NCI-H2171 (cell line): ENCODE data around the gene NSD2.
"Not testable (repeated sequence)": the region's sequence is repeated elsewhere in the genome, so short reads cannot be mapped to it uniquely, and the experiment has no call there.

ENCODE experiments used
- DNase-seq: peaks from one replicate; lab custom pipeline; 2025; lab: John Stamatoyannopoulos, UW

Gene NSD2

GRCh38 chr4:1870578-1871443 lies at the start of gene NSD2:
Gene NSD2, plus strand, starts transcription at chr4:1871393. Its CDS starts 29,262 bp downstream, at chr4:1900655.
- DNase-seq = peak; percentile 79

DNA sequence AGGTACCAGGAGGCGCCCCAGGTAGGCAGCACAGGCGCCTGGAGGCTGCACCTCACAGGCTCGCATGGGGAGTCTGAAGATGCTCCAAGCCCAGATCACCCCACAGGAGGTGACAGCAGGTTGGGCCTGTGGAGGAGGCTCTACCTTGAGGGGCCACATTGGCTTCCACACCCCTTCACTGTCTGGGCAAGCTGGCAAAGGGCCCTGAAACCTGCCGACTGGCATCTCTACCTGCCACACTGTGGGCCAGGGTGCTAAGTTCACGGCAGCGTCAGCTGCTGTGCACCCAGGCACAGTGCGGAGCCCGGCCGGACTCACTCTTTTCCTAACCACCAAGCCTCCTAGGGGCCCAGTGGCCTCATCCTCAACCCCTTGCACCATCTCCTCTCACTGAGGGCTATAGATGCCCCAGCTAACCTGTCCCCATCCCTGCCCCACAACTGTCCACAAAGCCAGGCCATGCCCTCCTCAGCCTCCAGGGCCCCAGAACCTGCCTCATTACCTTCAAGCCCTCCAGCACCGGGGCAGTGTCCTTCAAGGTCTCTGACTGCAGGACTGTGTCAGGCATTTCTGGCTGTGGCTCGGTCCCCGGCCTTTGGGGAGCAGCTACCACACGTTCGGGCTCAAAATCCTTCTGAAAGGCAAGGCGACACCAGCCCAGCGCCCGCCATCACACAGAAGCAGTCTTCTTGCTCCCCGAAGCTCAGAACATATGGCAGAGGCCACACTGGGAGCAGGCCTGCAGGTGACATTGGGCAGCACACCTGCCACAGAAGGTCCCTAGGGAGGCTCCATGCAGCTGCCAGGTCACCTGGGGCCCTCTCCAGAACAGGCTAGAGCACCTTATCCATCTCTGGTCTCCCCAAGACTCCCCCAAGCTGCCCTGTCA lies 49.3 kb upstream of the NSD2 start:
- peak; percentile 42 for DNase-seq

DNA sequence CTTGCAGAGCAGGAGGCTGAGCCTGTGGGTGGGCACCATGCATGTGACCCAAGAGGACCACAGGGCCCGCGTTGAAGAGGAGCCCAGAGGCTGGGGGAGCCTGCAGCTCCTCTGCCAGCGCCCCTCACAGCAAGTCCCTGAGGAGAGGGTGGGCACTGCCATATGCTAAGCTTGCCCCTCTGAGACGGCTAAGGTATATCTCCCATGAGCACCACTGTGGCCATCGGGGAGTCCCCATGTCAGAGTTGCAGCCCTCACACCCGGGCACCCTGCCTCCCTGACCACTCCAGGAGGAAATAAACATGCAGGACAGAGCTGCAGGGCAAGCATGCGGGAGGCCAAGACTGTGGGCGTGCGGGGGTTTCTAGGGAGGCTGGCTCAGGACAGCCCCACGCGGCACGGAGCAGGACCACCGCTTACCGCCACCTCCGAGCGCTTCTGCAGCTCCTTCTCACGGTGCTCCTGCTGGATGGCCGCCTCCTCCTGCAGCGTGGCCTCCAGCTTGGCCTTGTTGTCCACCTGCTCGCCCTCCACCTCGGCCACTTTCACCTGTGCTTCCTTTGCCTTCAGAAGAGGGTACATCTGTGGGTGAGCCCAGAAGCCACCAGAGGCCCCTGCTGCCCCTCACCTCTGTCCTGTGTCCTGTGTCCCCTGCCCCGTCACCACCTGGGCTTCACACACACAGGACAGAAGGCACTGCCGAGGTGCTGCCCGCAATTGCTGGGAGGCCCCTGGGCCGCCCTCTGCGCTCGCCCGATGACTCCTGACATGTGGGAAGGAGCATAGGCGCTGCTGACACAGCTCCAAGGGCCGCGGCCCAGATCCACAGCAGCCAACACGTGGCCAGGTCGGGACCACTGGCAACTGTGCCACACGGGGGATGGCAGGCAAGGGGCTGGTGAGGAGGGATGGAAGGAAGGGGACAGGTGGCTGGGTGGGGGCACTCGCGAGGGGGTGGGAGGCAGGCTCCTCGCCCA lies 48.3 kb upstream of the NSD2 start:
- no peak for DNase-seq

- no peak for DNase-seq
Measured at GRCh38 chr4:1823545-1823932, 47.7 kb upstream of the NSD2 start.

DNA sequence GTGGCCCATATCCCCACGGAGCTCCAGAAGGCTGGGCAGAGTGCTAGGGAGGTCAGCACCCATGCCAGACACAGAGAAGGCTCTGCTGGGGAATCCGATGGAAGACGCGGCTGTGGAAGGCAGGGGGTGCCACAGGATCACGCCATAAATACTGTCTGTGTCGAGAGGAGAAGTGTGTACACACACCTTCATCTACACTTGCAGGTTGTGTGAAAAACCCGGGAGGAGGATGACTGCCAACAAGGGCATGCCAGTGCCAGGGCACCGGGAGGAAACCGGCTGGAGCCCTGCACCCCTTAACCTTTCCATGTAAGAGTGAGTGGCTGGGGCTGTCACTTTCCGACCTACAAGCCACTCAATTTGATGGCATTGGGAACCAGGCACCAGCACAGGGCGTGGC lies 46.4 kb upstream of the NSD2 start:
- DNase-seq = no peak

DNA sequence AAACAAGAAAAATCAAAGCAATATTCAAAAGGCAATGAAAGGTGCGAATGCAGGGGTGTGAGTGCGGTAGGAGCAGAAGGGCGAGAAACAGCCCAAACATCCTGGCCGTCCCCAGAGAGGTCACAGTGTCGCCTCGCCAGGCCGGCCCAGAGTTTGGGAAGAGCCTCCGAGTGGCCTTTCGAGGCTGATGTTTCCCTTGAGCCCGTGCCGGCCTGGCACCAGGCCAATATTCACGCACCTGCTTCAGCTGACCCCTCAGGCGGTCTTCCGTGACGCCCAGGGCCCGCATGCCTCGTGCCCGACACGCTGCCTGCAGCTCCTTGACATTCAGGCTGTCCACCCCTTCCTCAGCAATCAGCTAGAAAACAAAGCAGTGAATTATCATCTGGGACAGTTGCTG lies 45.9 kb upstream of the NSD2 start:
- DNase-seq = no peak

GRCh38 chr4:1826531-1827350 lies 44.5 kb upstream of the NSD2 start:
- DNase-seq = no peak

- DNase-seq = no peak
Measured at GRCh38 chr4:1830234-1830633, 41.0 kb upstream of the NSD2 start.

DNA sequence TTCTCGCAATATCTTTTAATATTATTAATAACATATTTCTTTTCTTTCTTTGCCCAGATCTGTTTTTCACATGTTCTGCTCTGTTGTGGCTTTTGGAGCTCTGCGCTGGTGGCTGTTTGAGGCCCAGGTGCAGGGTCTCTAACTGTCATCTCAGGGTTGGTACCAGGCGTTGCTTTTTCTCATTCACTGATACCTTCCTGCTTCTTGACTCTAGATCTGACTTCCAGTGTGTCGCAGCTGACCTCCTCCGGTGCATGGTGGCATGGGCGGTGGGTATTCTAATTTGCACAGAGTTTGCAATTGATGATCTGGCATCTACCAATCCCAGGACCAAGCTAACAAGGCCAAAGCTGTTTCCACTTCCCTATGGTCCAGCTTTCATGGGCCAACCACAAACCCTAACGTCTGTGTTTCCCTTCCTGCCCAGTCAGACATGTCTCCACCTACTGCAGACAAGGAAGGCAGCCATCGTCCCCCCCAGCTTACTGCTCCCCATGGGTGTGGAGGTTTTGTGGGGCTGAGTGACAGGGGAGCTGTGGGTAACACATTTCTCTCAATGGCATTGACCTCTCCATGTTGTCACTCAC lies 40.5 kb upstream of the NSD2 start:
- no peak for DNase-seq

GRCh38 chr4:1831331-1831730 lies 39.9 kb upstream of the NSD2 start:
- no peak for DNase-seq

DNA sequence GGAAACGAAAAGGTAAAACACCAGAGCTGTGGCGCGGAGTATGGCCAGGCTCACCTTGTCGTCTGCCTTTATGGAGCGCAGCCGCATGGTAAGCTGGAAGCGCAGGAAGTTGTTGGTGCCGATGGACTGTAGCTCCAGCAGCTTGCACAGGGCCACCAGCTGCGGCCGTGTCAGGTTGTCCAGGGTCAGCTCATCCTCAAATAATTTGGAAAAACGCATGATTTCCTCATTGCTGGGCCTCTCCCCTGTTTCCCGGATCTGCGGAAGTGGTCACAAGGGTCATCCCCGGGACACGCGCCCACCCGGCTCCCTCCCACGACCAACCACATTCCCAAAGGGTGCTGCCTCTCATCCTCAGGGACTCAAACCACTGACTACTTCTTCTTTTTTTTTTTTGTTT lies 38.5 kb upstream of the NSD2 start:
- DNase-seq = no peak

DNA sequence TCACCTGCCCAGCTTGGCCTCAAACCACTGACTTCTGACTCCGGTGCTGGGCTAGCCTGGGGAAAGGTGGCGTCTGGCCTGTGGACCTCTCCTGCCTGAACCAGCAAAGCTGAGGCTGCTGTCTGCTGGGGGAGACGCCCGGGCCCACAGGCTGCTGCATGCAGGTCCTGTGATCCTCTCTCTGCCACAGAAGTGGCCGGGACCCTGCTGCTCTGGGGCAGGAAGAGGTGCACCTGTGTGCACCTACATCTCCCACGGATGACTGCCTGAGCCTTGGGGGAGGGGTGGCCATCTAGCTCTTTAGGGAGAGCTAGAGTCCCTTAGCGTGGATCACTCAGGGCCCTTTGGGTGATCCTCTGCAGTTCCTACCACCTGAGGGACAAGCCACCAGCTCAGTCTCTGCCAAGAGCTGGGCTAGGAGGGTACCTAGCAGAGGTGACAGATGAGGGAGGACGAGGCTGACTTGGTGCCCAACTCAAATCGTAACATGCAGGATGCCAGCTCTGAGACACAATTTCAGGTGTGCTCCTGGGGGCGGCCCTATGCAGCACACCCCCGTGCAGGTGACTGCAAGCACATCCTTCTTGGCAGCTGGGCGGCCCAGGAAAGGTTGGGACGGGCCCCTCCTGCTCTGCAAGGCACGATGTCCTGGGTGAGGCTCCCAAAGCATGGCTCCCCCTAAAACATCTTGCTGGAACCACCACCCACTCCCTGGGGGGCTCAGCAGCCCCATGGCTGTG lies 37.7 kb upstream of the NSD2 start:
- no peak for DNase-seq

DNA sequence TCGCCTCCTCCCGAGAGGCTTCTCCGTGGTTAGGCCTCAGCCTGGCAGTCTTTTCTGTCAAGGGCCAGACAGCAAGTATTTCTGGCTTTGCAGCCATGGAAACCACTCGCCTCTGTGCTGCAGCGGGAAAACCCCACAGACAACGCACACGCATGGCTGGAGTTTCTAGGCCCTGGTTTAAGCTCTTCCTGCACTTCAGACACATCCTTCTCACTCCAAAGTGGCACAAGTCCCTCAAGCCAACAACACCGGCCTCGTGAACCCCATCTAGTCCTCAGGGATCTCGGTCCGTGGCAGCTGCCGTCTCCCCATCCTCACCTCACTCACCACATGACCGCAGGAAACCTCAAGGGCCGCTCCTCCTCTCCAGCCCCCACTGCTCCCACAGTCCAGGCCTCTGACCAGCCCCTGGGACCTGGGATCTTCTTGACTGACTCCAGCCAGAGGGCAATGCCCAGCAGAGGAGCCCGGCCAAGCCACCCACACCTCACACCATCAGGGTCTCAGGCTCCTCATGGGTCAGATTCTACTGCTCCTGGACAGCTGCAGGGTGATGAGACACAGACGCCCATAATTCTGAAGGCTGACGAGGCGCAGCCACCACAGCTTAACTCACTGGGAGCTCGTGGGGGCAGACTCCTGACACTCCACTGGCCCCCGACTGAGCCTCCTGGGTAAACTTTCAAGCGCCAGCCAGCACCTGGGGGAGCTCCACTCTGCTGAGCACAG lies 37.0 kb upstream of the NSD2 start:
- DNase-seq = no peak

DNA sequence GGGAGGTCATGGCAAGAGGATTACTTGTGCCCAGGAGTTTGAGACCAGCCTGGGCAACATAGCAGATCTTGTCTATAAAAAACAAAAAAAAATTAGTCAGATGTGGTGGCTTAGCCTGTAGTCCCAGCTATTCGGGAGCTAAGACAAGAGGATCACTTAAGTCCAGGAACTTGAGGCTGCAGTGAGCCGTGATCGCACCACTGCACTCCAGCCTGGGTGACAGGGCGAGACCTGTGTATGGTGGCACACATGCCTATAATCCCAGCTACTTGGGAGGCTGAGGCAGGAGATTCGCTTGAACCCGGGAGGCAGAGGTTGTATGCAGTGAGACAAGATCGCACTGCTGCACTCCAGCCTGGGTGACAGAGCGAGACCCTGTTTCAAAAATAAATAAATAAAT lies 35.4 kb upstream of the NSD2 start:
- DNase-seq = not testable (repeated sequence)

DNA sequence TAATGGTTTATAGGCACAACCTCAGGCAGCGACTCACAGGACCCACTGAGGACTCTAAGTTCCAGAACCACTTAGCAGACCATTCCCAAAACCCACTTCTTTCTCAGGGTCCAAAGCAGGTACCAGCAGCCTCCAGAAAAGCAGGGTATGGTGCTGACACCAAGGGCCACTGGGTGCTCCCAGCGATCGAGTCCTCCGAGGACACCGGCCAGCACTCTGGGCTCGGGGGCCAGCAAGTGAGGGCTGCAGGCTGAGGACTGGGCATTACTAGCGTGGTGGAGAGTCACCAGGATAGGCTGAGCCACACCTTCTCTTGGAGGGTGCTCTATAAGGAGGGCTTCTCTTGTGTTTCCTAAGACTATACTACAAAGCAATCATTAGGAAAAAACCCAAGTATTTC lies 34.5 kb upstream of the NSD2 start:
- DNase-seq = no peak

GRCh38 chr4:1837069-1837468 lies 34.1 kb upstream of the NSD2 start:
- DNase-seq = no peak

GRCh38 chr4:1839282-1839681 lies 31.9 kb upstream of the NSD2 start:
- DNase-seq = no peak

GRCh38 chr4:1841201-1841886 lies 29.8 kb upstream of the NSD2 start:
- no peak for DNase-seq

- DNase-seq = no peak
Measured at GRCh38 chr4:1841887-1842210, 29.3 kb upstream of the NSD2 start.
